OCI-LY7 (cell line): ENCODE measurements around the gene LYG2.
"Not testable (repeated sequence)": the region's sequence is repeated elsewhere in the genome, so short reads cannot be mapped to it uniquely, and the experiment has no call there.

Experiments used
- EZH2phosphoT487 ChIP-seq: fragments of 200-600 bp; sonication (generic); IDR thresholded peaks from 2 replicates; pipeline ENCODE4 v1.6.1; 2018; ENCODE audit warnings: low read depth, borderline replicate concordance, mild to moderate bottlenecking, mixed run types, antibody characterized with exemption, low read length, moderate library complexity, mixed read lengths
- TF ChIP-seq, protein P1 (sequence below): fragments of 200-600 bp; sonication (generic); conservative IDR thresholded peaks from 2 replicates; pipeline ENCODE4 v1.5.1; 2014; ENCODE audit warnings: mild to moderate bottlenecking, antibody characterized with exemption, low read length, moderate library complexity, mixed read lengths

DNA sequence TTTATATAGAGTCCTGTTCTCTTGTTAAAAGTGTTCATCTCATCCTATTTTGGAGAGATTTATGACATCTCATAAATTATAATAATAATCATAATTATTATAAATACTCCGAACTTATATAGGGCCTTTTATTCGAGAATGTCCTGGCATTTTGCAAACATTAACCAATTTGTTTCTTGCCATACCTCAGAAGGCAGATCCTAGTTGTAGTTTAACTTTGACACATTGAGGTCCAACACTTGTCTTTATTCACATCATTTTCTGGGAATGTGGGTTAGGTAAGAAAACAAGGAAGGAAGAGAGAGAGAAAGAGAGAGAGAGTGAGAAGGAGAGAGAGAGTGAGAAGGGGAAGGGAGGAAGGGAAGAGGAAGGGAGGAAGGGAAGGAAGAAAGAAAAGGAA is 45.6 kb upstream of the LYG2 start, which contains the start of gene LYG1:
- TF ChIP-seq EZH2phosphoT487, result not testable (repeated sequence)
- TF ChIP-seq, protein P1, sequence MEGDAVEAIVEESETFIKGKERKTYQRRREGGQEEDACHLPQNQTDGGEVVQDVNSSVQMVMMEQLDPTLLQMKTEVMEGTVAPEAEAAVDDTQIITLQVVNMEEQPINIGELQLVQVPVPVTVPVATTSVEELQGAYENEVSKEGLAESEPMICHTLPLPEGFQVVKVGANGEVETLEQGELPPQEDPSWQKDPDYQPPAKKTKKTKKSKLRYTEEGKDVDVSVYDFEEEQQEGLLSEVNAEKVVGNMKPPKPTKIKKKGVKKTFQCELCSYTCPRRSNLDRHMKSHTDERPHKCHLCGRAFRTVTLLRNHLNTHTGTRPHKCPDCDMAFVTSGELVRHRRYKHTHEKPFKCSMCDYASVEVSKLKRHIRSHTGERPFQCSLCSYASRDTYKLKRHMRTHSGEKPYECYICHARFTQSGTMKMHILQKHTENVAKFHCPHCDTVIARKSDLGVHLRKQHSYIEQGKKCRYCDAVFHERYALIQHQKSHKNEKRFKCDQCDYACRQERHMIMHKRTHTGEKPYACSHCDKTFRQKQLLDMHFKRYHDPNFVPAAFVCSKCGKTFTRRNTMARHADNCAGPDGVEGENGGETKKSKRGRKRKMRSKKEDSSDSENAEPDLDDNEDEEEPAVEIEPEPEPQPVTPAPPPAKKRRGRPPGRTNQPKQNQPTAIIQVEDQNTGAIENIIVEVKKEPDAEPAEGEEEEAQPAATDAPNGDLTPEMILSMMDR, result not testable (repeated sequence)
